Ishikawa (cell line): ENCODE data around the gene MLYCD.

ENCODE experiments used
- CEBPB ChIP-seq: IDR thresholded peaks from 2 replicates; pipeline ENCODE4 v1.6.1; 2012
- CREB1 ChIP-seq: IDR thresholded peaks from 2 replicates; pipeline ENCODE4 v1.6.1; 2012; ENCODE audit warnings: low read depth
- EGR1 ChIP-seq: IDR thresholded peaks from 2 replicates; pipeline ENCODE4 v1.6.1; 2012
- EP300 ChIP-seq: IDR thresholded peaks from 2 replicates; pipeline ENCODE4 v1.6.1; 2012; ENCODE audit warnings: borderline replicate concordance
- FOXM1 ChIP-seq: IDR thresholded peaks from 2 replicates; pipeline ENCODE4 v1.6.1; 2012; ENCODE audit warnings: low read depth, borderline replicate concordance
- NFIC ChIP-seq: IDR thresholded peaks from 2 replicates; pipeline ENCODE4 v1.6.1; 2012
- RAD21 ChIP-seq: IDR thresholded peaks from 2 replicates; pipeline ENCODE4 v1.6.1; 2012; ENCODE audit warnings: low read depth
- TAF1 ChIP-seq: IDR thresholded peaks from 2 replicates; pipeline ENCODE4 v1.6.1; 2012; ENCODE audit warnings: low read depth, mild to moderate bottlenecking
- TCF12 ChIP-seq: IDR thresholded peaks from 2 replicates; pipeline ENCODE4 v1.6.1; 2012; ENCODE audit warnings: low read depth
- TEAD4 ChIP-seq: IDR thresholded peaks from 2 replicates; pipeline ENCODE4 v1.6.1; 2012
- YY1 ChIP-seq: IDR thresholded peaks from 2 replicates; pipeline ENCODE4 v1.6.1; 2012; ENCODE audit warnings: low read depth
- ZBTB7A ChIP-seq: IDR thresholded peaks from 2 replicates; pipeline ENCODE4 v1.6.1; 2012; ENCODE audit warnings: low read depth
- TF ChIP-seq, protein P1 (sequence below): IDR thresholded peaks from 2 replicates; pipeline ENCODE4 v1.6.1; 2012
- TF ChIP-seq, protein P2 (sequence below): IDR thresholded peaks from 2 replicates; pipeline ENCODE4 v1.6.1; 2012; ENCODE audit warnings: low read depth, mild to moderate bottlenecking
- TF ChIP-seq, protein P3 (sequence below): IDR thresholded peaks from 2 replicates; pipeline ENCODE4 v1.6.1; 2012

Gene MLYCD

DNA sequence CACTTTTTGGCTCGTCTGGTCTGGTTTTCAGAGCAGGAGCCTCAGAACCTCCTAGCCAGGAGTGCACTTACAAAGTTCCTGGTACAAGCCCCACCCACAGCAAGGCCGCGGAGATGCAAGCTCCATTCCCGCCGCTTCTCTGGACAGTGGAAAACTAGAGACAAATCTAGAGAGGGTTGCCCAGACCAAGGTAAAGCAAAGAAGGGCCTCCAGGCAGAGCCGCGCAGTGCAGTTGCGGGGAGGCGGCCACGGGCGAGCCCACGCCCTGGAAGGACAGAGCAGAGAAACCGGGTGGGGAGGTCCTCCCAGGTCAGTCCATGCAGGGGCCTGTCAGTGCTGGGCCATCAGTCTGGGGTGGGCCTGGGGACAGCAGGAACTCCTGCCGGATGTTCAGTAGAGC lies 43.2 kb downstream of the MLYCD start:
- TF ChIP-seq, protein P1, sequence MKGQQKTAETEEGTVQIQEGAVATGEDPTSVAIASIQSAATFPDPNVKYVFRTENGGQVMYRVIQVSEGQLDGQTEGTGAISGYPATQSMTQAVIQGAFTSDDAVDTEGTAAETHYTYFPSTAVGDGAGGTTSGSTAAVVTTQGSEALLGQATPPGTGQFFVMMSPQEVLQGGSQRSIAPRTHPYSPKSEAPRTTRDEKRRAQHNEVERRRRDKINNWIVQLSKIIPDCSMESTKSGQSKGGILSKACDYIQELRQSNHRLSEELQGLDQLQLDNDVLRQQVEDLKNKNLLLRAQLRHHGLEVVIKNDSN = no peak
- TF ChIP-seq, protein P2, sequence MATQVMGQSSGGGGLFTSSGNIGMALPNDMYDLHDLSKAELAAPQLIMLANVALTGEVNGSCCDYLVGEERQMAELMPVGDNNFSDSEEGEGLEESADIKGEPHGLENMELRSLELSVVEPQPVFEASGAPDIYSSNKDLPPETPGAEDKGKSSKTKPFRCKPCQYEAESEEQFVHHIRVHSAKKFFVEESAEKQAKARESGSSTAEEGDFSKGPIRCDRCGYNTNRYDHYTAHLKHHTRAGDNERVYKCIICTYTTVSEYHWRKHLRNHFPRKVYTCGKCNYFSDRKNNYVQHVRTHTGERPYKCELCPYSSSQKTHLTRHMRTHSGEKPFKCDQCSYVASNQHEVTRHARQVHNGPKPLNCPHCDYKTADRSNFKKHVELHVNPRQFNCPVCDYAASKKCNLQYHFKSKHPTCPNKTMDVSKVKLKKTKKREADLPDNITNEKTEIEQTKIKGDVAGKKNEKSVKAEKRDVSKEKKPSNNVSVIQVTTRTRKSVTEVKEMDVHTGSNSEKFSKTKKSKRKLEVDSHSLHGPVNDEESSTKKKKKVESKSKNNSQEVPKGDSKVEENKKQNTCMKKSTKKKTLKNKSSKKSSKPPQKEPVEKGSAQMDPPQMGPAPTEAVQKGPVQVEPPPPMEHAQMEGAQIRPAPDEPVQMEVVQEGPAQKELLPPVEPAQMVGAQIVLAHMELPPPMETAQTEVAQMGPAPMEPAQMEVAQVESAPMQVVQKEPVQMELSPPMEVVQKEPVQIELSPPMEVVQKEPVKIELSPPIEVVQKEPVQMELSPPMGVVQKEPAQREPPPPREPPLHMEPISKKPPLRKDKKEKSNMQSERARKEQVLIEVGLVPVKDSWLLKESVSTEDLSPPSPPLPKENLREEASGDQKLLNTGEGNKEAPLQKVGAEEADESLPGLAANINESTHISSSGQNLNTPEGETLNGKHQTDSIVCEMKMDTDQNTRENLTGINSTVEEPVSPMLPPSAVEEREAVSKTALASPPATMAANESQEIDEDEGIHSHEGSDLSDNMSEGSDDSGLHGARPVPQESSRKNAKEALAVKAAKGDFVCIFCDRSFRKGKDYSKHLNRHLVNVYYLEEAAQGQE = no peak
- TF ChIP-seq, protein P3, sequence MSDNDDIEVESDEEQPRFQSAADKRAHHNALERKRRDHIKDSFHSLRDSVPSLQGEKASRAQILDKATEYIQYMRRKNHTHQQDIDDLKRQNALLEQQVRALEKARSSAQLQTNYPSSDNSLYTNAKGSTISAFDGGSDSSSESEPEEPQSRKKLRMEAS = no peak
- TF ChIP-seq TAF1 (no peak), ZBTB7A (no peak), FOXM1 (no peak), CEBPB (no peak), NFIC (no peak), CREB1 (no peak)

DNA sequence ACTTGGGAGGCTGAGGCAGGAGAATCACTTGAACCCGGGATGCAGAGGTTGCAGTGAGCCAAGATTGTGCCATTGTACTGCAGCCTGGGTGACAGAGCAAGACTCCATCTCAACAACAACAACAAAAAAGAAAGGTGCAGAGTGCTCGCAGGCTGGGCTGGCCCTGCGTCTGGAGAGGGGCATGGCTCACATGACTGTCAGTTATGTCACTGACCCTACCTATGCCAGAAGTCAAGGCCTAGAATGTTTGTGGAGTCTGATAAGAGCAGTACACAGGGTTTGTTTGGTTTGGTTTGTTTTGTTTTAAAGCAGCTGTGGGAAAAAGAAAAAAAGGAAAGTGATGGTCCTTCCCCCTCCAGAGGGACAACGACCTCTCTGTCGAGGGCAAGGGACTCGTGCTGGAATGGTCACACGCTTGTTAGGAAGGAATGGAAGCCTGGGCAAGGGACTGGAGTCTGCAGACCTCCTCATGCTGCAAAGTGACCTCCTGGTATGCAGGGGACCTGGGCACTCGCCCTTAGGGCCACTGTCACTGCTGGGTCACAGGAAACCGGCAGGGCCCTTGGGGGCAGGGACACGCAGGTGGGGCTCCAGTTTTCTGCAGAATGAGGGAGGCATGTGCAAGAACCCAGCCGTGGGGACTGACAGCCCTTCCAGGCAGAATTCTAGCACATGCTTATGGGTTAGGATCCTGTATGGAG lies 44.0 kb downstream of the MLYCD start:
- TF ChIP-seq, protein P1 = no peak
- TF ChIP-seq CREB1 = no peak
- TF ChIP-seq, protein P3 = no peak

DNA sequence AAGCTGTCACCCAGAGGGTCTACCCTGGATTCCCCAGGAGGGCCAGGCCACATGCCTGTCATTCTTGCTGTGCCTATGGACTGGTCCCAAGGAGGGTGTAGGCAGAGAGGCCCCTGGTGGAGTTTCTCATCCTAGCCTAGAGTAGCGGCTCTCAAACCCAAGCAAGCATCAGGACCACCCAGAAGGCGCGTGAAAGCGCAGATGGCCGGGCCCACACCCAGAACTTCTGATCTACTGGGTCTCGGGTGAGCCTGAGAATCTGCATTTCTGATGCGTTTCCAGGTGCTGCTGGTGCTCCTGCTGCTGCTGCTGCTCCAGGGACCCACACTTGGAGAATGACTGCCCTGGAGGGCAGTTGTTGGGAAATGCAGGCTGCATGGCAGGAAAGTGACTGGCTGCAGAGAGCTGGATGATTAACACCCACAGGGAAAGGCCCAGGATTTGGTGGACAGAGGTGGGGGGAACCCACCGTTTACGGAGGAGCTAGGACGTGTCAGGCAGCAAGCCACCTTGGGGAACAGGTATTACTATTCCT lies 44.7 kb downstream of the MLYCD start:
- TF ChIP-seq EGR1 (no peak), ZBTB7A (no peak), RAD21 (no peak), CEBPB (no peak), TAF1 (no peak), CREB1 (no peak), TEAD4 (no peak), NFIC (no peak), YY1 (no peak), EP300 (no peak), FOXM1 (no peak), TCF12 (no peak)
- TF ChIP-seq, protein P2 = no peak
- TF ChIP-seq, protein P3 = no peak
- TF ChIP-seq, protein P1 = no peak

DNA sequence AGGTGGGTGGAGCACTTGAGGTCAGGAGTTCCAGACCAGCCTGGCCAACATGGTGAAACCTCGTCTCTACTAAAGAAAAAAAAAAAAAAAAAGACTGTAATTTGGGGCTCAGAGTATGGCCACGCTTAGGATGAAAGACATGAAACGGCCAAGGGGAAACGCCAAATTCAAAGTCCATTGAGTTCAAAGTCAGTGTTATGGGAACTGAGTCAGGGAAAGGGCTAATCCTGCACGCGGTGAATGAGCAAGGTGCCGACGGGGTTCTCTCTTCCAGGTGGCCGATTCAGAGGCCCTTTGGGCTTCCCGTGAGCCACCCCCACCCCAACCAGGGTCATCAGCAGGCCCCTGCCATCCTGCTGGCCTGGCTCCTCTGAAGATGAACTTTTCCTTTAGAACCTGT lies 46.7 kb downstream of the MLYCD start:
- no peak for TF ChIP-seq FOXM1
- no peak for TF ChIP-seq EGR1
- TF ChIP-seq EP300 = no peak
- TF ChIP-seq TAF1 = no peak
- TF ChIP-seq, protein P1 = no peak

DNA sequence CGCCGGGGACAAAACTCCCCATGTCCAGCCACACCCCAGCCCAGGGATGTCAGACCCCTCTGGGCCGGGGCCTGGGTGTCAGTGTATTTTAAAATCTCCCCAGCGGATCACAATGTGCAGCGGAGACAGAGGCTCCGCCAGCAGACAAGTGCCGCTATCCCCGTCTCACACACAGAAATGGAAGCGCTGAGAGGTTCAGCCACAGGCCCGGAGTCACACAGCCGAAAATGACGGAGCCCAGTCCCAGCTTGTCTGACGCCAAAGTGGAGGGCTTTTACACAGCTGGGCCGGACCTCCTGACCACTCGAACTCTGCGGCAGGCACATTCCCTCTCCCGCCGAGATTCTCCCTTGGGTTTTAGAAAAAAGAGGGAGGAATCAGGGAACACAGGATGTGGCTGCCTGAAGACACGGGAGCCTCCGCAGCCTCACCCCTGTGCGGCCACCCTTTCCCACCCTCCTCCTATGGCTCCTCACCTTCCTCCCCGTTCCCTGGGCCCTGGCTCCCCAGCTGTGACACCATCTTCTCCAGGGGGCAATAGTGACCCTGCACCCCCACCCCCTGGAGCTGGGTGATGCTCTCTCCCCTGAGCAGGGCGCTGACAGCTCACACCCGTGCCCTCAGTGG lies 47.4 kb downstream of the MLYCD start:
- no peak for TF ChIP-seq NFIC
- no peak for TF ChIP-seq FOXM1
- TF ChIP-seq, protein P2 = no peak
- TF ChIP-seq, protein P3 = no peak
- no peak for TF ChIP-seq YY1
- no peak for TF ChIP-seq ZBTB7A
- TF ChIP-seq, protein P1 = no peak
- no peak for TF ChIP-seq TCF12
- no peak for TF ChIP-seq CREB1
- TF ChIP-seq RAD21 = no peak
- TF ChIP-seq TEAD4 = no peak
- TF ChIP-seq EP300 = no peak
- TF ChIP-seq EGR1 = no peak
- TF ChIP-seq TAF1 = no peak
- TF ChIP-seq CEBPB = no peak
